ENCODE measurements around the gene ZFP1.

DNA sequence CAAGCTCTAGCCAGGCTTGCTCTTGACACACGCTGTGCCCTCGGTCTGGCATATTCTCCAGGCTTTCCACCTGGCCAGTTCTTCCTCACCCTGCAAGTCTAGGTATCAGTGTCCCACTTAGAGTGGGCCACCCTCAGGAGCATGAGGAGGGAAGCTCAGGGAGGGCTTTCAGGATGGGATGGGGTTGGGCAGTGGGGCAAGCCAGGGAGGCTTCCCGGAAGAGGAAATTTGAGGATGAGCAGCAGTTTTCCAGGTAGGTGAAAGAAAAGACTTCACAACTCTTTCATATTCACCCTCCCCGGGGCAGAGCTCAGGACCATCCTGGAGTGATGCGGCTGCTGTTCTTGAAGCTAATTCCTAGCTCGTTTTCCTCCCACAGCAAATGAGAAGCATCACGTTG is 17.2 kb upstream of the ZFP1 start:
- TF ChIP-seq, protein P1, sequence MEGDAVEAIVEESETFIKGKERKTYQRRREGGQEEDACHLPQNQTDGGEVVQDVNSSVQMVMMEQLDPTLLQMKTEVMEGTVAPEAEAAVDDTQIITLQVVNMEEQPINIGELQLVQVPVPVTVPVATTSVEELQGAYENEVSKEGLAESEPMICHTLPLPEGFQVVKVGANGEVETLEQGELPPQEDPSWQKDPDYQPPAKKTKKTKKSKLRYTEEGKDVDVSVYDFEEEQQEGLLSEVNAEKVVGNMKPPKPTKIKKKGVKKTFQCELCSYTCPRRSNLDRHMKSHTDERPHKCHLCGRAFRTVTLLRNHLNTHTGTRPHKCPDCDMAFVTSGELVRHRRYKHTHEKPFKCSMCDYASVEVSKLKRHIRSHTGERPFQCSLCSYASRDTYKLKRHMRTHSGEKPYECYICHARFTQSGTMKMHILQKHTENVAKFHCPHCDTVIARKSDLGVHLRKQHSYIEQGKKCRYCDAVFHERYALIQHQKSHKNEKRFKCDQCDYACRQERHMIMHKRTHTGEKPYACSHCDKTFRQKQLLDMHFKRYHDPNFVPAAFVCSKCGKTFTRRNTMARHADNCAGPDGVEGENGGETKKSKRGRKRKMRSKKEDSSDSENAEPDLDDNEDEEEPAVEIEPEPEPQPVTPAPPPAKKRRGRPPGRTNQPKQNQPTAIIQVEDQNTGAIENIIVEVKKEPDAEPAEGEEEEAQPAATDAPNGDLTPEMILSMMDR (IDR thresholded peaks at IDR 0.05), result no peak
- no peak for TF ChIP-seq POLR2A (IDR thresholded peaks at IDR 0.05)
